ENCODE data around the gene BFSP2.

BFSP2 gene

DNA sequence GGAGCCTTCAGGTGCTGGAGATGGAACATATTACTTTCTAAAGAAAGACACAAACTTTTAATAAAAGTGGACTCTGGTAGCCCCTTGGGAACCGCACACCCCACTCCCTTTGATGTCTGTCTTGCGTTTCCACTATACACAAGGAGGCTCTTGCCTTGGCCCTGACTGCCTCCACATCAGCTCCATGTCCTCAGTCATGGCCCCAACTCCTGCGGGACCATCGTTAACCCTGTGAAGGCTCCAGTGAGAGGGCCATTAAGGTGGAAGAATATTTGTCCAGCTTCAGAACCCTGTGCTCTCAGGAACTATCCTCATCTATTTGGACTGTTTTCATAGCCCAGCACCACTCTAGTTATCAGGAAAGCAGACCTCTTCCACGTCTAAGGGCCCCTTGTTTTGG lies 16.1 kb upstream of the BFSP2 start:
- DNase-seq (ENCODE audit: low read depth in 2 of 2) = no peak

DNA sequence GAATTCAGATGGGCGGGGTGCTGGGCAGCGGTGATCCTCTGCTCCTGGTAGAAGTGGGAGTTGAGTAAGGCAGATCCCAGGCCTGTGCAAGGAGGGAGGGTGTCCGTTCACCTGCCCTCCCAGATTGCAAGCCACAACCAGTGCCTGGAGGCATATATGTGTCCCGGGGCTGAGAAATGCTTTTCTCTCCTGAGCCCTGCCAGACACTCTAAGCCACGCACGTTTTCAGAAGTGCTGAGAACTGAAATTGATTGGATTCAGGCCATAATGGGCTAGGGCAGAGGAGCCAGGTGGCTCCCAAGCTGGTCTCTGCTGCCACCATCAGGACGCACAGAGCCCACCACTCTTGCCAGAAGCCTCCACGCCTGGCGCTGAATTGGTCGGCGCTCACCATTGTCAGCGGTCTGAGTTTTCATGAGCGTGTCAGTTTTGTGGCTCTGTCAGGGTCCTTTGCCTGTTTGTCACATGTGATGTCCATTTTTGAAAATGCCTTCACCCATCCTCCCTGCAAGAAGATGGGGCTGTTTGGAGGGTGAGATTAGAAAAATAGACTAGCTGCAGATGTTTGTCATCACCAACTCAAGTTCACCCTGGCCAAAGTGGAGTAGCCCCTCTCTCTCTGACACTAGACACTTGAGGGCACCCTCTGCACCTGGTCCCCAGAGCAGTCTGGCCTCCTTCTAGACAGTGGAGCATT lies 15.4 kb upstream of the BFSP2 start:
- no peak for DNase-seq (ENCODE audit: low read depth in 2 of 2)

DNA sequence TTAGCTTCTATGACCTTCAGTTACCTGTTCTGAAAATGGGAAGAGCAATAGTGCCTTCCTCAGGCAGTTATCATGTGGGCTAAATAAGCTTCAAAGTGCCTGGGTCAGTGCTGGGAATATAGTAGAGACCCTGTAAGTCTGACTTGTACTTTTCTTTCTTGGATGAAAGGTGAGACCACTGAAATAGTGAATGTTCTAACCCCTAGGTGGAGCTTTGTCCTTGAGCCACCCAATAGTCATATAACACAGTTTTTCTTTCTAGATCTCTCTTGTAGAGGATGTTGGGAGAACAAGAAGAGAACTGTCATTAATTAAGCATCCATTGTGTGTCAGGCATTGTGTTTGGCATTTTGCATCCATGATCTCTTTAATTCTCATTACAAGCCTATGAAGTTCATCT lies 13.0 kb upstream of the BFSP2 start:
- DNase-seq (ENCODE audit: low read depth in 2 of 2) = no peak

DNA sequence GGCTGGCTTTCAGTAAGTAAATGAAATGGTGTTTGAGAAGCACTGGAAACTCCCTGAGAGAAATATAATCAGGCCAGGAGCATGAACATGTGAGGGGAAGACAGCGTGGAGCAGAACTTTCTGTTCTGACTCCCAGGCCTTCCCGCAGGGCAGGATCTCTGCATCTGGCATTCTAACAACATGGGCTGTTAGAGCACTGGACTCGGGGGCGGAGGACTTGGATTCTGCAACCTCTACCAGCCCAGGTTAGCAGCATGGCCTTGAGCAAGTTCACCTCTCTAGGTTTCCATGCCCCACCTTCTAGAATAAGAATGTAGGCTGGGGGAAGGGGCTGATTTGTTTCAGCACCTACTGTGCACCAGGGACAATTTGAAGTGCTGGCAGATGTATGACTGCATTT lies 12.5 kb upstream of the BFSP2 start:
- DNase-seq (ENCODE audit: low read depth in 2 of 2) = no peak

DNA sequence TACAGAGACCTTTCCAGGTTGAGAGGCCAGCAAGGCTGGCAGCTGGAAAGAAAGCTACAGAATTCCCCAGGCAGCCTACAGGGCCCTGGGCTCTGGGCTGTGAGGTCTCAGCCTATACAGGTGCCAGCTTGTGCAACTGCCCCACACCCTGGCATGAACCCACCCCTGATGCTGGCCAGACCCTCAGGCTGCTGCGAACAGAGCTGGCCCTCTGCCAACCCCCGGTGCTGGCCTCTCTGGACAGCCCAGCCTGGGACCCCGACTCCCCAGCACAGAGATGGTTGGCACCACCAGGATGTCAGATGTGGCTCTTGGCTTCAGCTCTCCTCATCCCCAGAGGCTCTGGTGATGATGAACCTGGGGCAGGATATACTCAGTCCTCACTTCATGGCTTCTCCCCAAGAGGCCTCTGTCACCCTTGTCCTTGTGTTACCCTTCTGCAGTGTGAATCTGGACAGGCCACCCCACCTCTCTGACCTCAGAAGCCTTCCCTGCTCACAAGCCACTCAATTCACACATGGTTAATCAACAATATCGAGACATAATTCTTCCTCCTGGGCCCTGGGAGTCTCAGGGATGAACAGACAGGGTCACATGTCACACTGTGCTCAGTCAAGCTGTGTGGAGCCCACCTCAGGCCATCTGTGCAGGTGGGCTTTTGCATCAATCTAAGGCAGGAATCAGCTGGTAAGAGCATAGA lies 11.0 kb upstream of the BFSP2 start:
- DNase-seq (ENCODE audit: low read depth in 2 of 2) = no peak

DNA sequence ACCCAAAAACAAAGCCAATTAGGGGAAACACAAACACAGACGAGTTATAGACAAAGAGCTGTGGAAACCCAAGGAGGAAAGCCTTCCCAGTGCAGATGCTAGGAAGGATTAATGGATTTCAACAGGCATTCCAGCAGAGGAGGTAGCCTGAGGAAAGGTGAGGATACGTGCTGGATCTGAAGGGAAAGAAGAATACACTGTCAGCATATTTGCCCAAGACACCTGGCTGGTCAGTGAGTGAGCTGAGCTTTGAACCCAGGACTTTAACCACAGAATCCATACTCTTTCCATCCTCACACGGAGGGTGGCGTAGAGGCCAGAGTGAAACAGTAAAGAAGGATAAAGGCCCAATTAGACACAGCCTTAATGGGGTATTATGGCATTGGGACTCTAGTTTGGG lies 9.1 kb upstream of the BFSP2 start:
- DNase-seq (ENCODE audit: low read depth in 2 of 2) = no peak

DNA sequence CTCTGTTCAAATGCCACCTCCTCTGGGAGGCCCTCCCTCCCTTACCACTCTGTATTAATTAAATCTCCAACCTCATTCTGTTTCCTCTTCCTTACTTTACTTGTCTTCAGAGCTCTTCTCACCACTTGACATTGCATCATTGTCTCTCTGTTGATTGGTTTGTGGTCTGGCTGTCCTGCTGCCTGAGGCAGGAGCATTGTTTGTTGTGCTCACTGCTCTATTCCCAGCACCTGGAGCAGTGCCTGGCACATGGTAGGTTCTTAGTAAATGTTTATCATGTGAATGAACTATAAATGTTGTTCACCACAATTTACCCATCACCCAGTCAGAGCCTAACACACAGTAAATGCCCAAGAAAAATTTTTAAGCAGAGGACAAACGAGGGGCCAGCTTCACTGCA lies 6.7 kb upstream of the BFSP2 start:
- DNase-seq (ENCODE audit: low read depth in 2 of 2) = no peak

DNA sequence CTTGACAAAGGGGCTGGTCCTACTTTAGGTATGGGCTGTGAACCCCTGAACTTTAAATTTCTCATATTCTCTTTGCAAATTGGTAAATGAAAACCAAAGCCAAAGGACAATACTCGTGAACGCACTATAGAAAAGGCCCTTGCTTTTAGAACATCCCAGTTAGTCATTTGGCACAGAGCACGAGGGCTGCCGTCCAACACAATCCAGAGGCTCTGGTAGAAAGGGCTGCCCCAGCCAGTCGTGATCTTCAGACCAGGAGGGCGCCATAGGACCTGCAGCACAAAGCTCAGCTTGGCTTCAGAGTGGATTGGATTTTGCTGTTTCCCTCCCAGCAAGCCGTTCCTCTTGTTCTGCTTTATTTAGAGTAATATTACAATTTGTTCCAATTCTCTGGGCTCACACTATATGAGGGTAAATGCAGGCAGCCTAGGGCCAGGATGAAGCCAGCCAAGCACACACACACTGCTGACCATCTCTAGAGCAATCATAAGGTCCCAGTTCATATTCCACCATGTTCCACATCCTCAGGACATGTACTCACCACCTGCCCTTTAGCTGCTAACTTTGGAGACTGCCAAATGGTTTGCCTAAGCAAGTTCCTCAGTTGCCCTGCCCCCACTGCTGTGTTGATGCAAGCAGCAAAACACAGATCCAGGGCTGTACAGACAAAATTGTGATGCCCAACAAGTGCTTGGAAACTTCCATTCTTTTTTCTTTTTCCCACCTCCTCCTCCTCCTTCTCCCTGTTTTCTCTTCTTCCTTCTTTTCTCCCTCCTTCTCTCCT lies 6.0 kb upstream of the BFSP2 start:
- DNase-seq (ENCODE audit: low read depth in 2 of 2) = no peak

DNA sequence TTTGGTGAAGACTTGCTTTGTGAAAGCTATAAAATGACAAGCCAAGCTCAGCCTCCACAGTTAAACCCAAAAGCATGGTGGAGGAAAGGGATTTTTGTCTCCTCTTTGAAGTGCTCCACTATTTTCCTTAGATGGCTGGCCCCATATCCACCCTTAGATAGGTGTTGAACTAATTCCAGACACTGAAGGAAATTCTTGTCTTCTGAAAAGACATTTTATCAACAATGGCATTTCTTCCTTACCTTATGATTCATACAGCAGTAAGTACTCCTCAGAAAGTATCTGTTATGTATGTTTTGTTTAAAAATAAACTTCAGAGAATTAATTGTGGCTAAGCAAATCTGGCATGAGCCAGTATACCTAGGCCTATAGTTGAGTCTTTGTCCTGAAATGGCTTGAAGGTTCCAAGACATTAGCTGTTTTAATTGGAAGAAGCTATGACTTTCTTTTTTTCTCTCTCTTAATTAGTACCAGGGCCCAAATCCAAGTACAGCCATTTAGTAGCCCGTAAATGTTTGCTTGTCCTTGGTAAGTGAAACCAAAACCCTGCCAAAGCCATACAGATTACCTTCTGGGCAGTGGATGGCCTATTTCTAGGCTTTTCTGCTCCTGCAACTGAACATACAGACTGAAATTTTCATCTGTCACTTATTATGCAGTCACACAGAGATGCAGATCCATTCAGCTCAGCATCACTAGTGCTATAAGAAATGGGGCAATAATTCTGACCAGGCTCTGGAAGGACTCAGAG lies 5.1 kb upstream of the BFSP2 start:
- no peak for DNase-seq (ENCODE audit: low read depth in 2 of 2)

DNA sequence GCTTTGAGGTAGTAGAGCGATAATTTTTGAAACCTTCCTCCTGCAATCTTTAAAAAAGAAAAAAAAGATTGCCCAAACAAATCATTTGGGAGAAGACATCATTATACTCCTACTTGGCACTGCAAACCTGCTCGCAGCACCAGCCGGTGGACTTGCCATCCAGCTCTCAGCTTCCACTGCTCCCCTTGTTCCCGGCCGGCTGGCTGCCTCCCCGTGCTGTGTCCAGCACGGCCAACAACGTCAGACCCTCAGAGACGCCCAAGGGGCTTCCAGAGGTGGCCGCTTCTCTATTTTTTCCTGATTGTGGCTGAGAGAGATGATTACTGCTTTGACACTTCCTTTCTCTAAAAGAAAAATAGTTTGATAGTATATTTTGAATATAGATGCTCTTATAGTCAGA lies 3.0 kb upstream of the BFSP2 start:
- DNase-seq (ENCODE audit: low read depth in 2 of 2) = no peak

DNA sequence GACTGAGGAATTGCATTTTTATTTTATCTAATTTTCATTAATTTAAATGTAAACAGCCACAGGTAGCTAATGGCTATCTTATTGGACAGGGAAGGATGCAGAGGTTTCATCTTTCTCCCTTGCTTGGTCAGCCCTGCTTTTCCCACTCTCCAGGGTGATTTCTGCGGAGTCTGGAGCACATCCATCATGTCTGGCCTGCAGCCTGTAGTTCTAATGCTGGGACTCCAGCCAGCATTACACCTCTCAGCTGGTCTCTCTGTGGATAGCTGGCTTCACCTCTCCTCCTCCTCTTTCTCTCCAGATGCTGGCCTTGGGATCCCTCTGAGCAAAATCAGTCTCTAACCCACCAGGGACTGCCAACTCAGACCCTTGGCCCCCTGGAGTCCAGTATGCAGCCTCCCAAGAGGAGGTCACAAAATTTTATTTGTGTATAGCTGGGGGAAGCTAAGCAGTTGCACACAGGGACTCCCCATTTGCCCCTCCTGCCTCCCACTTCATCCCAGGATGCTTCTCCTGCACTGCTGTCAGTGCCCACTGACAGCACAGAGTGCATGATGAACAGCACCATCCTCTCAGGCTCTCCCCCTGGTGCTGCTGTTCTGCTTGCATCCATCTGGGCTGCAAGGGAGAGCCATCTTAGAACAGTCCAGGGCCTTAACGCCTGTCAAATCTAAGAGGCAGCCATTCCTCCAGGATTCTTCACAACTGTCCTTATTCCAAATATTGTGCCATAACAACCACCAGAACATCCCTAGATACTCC lies 1.7 kb downstream of the BFSP2 start:
- DNase-seq (ENCODE audit: low read depth in 2 of 2) = no peak

DNA sequence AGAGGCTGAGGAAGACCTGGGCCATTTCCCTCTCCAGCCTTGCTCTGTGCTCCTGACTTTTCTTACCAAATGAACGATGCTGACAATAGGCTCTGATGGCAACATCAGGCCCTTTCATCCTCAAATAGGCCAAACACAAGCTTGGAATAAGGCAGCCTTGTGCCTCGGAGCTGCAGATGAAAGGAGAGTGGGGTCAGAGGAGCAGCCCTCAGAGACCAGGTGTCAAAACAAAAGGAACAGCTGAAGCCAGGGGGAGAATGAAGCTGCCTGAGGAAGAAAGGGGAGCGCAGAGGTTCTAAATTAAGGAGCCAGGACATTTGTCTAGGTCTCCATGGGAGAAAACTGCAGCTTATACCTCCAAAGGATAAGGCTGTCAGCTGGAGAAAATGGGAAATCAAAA lies 5.1 kb downstream of the BFSP2 start:
- no peak for DNase-seq (ENCODE audit: low read depth in 2 of 2)

DNA sequence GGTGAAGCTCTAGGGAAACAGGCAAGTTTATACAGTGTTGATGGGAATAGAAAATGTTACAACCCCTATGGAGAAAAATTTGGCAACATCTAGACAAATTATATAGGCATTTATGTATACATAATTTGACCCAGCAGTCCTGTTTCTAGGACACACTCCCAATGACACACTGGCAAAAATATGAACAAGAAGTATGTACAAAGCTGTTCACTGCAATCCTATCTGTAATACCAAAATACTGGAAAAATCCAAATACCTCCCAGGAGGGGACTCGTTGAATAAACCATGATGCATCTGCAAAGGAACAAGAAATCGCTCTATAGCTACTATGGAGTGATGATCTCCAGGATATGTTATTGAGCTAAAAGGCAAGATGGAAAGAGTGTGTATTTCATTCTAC lies 8.5 kb downstream of the BFSP2 start:
- no peak for DNase-seq (ENCODE audit: low read depth in 2 of 2)

DNA sequence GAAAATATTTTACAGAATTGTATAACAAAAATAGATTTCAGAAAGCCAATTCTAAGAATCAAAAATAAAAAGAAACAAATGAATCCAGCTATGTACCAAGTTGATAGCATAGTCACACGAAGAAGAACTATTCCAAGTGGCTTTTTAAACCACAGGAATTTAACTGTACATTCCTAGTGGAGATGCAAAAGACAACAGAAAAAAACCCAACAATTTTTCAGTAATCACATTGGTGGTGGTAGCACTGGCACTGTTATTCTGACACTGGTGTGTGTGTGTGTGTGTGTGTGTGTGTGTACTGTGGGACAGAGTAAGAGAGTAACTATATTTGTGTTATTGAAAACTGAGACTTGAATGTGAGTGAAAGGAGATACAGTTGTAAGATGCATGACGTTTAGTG lies 9.1 kb downstream of the BFSP2 start:
- no peak for DNase-seq (ENCODE audit: low read depth in 2 of 2)

DNA sequence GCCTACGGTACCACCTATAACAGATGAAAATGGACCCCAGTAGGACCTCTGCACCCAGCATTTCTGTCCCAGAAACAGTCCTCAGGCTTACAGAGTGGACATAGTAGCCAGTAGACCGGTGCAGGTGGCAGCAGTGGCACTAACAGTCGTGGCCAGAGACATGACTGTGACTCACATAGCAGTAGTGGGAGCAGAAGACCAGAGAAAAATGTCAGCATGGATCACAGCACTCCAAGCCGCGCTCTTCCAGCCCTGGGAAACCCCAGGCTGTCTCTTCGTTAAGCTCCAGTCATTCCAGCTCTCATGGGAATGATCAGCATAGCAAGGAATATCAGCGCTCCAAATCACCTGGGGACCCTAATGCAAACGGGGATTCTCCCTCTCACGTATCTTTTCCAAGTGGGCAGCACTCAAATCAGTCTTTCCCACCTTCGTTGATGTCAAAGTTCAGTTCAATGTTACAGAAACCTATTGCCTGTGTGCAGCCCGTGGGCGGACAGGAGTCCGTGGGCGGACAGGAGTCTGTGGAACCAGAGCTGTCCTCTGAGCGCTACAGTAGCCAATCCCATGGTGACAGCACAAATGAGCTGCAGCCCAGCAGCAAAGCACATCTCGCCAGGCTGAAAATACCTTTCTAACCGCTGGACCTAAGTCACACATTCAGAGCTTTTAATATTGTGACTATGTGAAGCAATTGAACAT lies 10.5 kb downstream of the BFSP2 start:
- no peak for DNase-seq (ENCODE audit: low read depth in 2 of 2)

DNA sequence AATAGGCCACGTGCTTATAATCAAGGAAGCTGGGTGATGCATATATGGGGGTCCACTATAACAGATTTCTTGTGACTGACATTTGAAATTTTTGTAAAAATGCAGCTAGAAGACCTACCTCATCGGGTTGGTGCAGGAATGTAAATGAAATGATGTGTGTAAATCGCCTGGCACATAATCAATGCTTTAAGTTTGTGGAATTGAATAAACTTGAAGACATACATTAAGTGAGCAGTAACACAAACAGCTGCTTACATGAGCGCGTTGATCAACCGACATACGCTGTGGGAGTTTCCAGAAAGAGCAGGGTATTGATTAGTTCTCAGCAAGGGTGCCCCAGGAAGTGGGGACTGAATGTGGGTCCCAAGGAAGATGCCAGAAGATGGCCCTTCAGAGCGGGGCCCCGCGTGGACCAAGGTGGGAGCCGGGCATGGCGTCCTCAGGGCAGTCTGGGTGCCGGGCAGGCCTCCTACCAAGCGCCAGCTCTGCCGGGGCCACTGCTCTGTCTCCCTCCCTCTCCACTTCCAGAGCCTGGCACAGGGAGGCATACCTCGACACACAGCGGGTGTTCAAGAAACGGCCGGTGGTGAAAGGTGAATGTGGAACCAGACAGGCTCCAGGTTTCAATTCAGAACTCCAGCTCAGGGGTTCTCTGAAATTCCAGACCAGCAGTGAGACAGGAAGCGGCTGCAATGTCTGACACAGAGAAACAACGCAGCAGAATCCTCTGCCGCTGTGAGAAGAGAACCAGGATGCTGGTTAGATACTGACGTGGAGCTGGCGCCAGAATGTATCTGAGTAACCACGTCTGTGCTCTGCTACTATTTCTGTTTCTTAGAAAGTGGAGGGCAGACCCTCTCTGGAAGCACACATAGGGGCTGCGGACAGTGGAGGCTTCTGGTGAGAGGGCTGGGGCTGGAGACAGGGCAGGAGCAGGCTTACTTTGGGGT lies 12.6 kb downstream of the BFSP2 start:
- DNase-seq (ENCODE audit: low read depth in 2 of 2) = no peak

DNA sequence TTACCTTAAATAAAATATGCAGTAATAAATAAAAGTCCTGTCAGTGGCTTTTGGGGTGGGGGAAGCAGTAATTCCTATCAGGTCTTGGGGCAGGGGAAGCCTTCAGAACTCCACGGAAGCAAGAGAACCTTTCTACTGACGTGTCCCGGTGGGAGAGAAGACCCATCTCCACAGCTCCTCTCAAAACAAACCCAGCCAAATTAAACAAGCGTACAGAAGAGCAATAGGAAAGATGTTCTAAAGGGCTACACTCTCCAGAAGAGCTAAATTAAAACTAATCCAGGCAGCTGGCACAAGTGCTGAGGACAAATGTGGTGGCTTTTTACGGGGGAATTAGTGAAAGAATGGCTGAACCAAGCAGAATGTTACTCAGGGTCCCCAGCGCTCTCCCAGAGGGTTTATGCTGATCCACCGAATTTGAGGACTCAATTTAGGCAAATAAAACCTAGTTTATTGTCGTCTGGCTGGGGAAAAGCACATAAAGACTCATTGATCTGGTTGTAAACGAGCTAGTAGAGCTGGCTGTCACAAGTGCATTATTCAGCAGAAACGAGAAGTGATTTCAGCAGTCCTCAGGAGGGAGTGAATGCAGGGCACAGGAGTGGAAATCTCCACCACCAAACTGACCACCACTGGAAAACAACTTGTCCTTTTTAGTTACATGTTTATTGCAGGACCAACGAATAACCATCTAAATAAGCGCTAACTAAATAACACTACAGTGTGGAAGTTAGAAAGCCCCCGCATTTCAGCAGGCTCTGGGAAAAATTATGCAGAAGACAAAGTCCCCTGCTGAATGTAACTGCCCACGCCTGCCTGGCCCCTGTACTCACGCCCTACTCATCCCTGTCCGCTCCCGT lies 13.5 kb downstream of the BFSP2 start:
- DNase-seq (ENCODE audit: low read depth in 2 of 2) = no peak

DNA sequence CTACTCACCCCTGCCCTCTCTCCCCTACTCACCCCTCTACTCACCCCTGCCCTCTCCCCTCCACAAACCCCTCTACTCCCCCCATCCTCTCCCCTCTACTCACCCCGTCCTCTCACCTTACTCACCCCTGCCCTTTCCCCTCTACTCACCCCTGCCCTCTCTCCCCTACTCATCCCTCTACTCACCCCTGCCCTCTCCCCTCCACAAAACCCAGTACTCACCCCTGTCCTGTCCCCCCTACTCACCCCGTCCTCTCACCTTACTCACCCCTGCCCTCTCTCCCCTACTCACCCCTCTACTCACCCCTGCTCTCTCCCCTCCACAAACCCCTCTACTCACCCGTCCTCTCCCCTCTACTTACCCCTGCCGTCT lies 14.2 kb downstream of the BFSP2 start:
- DNase-seq (ENCODE audit: low read depth in 2 of 2) = no peak

DNA sequence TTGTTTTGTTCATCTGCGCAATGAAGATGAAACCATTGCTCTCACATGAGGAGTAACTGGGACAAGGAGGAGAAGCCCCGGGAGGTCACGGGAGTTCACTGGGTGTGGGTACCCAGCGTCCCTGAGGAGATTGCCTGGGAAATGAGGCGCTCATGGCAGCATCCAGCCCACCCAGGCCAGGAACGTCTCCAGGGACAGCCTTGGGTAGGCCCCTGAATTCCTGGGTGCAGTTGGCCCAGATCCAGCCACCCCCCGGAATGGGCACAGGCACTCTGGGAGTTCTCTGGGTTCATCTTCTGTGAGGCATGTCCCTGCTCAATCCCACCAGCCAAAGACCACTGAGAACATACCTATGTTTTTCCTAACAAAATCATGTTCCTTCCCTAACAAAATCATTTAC lies 18.5 kb downstream of the BFSP2 start:
- DNase-seq (ENCODE audit: low read depth in 2 of 2) = no peak

All from activated CD8-positive, alpha-beta memory T cell treated with anti-CD3 and anti-CD28 coated beads for 4 hours (primary cell).